Ascending aorta (tissue), 2 donors: Measurements from ENCODE around the gene ELFN1. TPM values are rescaled to one million over a fixed set of nuclear protein-coding genes. Genes with fewer than 3 reads are reported as not detected.

Source experiments
- DNase-seq, 2 donors: peaks; one replicate each; pipeline ENCODE4 v3.0.0-alpha.2; 2019; ENCODE audit warnings: low spot score in 2 of 2
- H3K27ac ChIP-seq, 2 donors: fragments of 200-600 bp; sonication (generic); one replicate each; pipeline ENCODE4 v1.5.1; 2016 to 2017; ENCODE audit warnings: mild to moderate bottlenecking in 1 of 2
- H3K27me3 ChIP-seq: fragments of 200-600 bp; sonication (generic); one replicate; pipeline ENCODE4 v1.5.1; 2017
- H3K36me3 ChIP-seq, 2 donors: fragments of 200-600 bp; sonication (generic); one replicate each; pipeline ENCODE4 v1.5.1; 2016
- H3K4me1 ChIP-seq, 2 donors: fragments of 200-600 bp; sonication (generic); one replicate each; pipeline ENCODE4 v1.5.1; 2016 to 2017; ENCODE audit warnings: mild to moderate bottlenecking in 1 of 2
- H3K4me3 ChIP-seq, 2 donors: fragments of 200-600 bp; sonication (generic); one replicate each; pipeline ENCODE4 v1.5.1; 2016 to 2017; ENCODE audit warnings: mild to moderate bottlenecking in 1 of 2
- H3K9me3 ChIP-seq, 2 donors: fragments of 200-600 bp; sonication (generic); one replicate each; pipeline ENCODE4 v1.5.1; 2016
- intact Hi-C: fragments of 100-400 bp; cut with DNase I; formaldehyde crosslinking; loops from one replicate; pipeline ENCODE4 v1.15.1; 2023
- total RNA-seq: library from RNA; depleted of rRNA; stranded (reverse); fragments of >200 nt; gene quantifications from one replicate; pipeline ENCODE4 v1.1.0, GENCODE V29; 2016
- TF ChIP-seq, protein P1 (sequence below), 3 experiments: fragments of 200-600 bp in 2 of 3; fragments of 450-650 bp in 1 of 3; sonication (generic) in 2 of 3; IDR thresholded peaks; one replicate each; pipeline ENCODE4 v1.5.1; 2016 to 2019; ENCODE audit warnings: antibody characterized with exemption in 3 of 3, mild to moderate bottlenecking in 1 of 3, moderate library complexity in 1 of 3

ELFN1 gene
- total RNA-seq, 1 donor from 2014 or later = 7.3 TPM

- peaks cover 0 to 30% of the 10 kb centered on the region in 2 donors for H3K9me3 ChIP-seq
- intact Hi-C loops = no loop called here
- H3K27ac ChIP-seq = no peak overlapping the region
- no peaks in the 10 kb centered on the region for H3K4me1 ChIP-seq
- no peaks in the 10 kb centered on the region for H3K27me3 ChIP-seq
- TF ChIP-seq, protein P1, sequence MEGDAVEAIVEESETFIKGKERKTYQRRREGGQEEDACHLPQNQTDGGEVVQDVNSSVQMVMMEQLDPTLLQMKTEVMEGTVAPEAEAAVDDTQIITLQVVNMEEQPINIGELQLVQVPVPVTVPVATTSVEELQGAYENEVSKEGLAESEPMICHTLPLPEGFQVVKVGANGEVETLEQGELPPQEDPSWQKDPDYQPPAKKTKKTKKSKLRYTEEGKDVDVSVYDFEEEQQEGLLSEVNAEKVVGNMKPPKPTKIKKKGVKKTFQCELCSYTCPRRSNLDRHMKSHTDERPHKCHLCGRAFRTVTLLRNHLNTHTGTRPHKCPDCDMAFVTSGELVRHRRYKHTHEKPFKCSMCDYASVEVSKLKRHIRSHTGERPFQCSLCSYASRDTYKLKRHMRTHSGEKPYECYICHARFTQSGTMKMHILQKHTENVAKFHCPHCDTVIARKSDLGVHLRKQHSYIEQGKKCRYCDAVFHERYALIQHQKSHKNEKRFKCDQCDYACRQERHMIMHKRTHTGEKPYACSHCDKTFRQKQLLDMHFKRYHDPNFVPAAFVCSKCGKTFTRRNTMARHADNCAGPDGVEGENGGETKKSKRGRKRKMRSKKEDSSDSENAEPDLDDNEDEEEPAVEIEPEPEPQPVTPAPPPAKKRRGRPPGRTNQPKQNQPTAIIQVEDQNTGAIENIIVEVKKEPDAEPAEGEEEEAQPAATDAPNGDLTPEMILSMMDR (IDR thresholded peaks at IDR 0.05) = no peak
- no peak overlapping the region for H3K4me3 ChIP-seq
- no peaks in the 10 kb centered on the region for H3K36me3 ChIP-seq
- DNase-seq = no peak
Measured at GRCh38 chr7:1787681-1788235, 117.7 kb downstream of the ELFN1 start.

GRCh38 chr7:1794888-1795542, 124.9 kb downstream of the ELFN1 start:
- intact Hi-C loops = no loop called here
- Histone ChIP-seq H3K4me1 (no peaks in the 10 kb centered on the region), H3K27ac (no peak overlapping the region), H3K27me3 (no peaks in the 10 kb centered on the region), H3K9me3 (peaks cover 10 to 44% of the 10 kb centered on the region in 2 donors), H3K36me3 (no peaks in the 10 kb centered on the region), H3K4me3 (no peak overlapping the region)
- TF ChIP-seq, protein P1 (IDR thresholded peaks at IDR 0.05) = no peak
- no peak for DNase-seq

Other genes with a start within 250 kb of the ELFN1 start
- gene MICALL2, start 210.8 kb upstream of the ELFN1 start, total RNA-seq = 76.5 TPM
- gene INTS1, start 165.9 kb upstream of the ELFN1 start, total RNA-seq = 80.7 TPM
- 246 TPM for gene MAFK, start 139.6 kb upstream of the ELFN1 start, total RNA-seq
- gene TMEM184A, start 114.1 kb upstream of the ELFN1 start, total RNA-seq = not detected
- 34.1 TPM for gene PSMG3, start 100.2 kb upstream of the ELFN1 start, total RNA-seq